AG09309 (cell line): ENCODE results near the gene LAMC1.

Experiments
- DNase-seq: peaks from one replicate; pipeline ENCODE4 v3.0.0-alpha.2; 2010; ENCODE audit warnings: low read depth
- H3K4me3 ChIP-seq: 2 replicates; pipeline ENCODE4 v1.5.1; 2011; ENCODE audit warnings: mild to moderate bottlenecking, low read depth, low read length, moderate library complexity; ENCODE audit not compliant: control insufficient read depth
- TF ChIP-seq, protein P1 (sequence below): IDR thresholded peaks from 2 replicates; pipeline ENCODE4 v1.5.1; 2011; ENCODE audit warnings: mild to moderate bottlenecking, low read depth, low read length, inconsistent platforms; ENCODE audit not compliant: insufficient read depth, control insufficient read depth; ENCODE audit errors: missing control alignments

Gene LAMC1

GRCh38 chr1:183023146-183023600, at the start of gene LAMC1:
Gene LAMC1, plus strand, starts transcription at chr1:183023420. Its CDS starts 297 bp downstream, at chr1:183023717.
- TF ChIP-seq, protein P1, sequence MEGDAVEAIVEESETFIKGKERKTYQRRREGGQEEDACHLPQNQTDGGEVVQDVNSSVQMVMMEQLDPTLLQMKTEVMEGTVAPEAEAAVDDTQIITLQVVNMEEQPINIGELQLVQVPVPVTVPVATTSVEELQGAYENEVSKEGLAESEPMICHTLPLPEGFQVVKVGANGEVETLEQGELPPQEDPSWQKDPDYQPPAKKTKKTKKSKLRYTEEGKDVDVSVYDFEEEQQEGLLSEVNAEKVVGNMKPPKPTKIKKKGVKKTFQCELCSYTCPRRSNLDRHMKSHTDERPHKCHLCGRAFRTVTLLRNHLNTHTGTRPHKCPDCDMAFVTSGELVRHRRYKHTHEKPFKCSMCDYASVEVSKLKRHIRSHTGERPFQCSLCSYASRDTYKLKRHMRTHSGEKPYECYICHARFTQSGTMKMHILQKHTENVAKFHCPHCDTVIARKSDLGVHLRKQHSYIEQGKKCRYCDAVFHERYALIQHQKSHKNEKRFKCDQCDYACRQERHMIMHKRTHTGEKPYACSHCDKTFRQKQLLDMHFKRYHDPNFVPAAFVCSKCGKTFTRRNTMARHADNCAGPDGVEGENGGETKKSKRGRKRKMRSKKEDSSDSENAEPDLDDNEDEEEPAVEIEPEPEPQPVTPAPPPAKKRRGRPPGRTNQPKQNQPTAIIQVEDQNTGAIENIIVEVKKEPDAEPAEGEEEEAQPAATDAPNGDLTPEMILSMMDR: no peak
- H3K4me3 ChIP-seq: peak within 1 kb of the TSS; percentile 70
- DNase-seq: no peak

DNA sequence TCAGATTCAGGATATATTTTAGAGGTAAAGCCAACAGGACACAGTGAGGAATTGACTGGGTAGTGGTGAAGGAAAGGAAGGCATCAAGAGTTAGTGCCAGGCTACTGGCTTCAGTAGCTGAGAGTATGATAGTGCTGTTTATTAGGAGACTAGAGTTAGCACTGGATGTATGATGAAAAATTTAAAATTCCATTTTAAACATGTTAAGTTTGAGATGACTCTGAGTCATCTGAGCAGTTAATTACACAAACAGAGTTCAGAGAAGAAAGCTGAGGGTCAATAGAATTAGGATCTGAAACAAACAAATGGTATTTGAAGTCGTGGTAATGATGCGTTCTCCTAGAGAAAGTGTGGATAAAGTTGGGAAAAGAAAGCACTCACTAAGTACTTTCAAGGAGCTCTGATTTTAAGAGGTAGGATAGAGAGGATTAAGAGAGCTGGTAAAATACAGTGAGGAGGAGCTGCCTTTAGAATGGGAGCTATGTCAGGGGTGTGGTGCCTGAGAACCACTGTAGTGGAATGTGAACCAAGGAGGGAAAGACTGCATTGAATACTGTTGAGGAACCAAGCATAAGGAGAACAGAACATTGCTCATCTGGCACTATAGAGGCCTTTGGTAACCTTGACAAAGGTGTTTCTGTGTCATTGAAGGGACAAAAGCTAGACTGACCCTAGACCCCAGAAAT, 48.6 kb upstream of the LAMC1 start:
- TF ChIP-seq, protein P1: no peak
- DNase-seq: no peak
- H3K4me3 ChIP-seq: no peak overlapping the region

DNA sequence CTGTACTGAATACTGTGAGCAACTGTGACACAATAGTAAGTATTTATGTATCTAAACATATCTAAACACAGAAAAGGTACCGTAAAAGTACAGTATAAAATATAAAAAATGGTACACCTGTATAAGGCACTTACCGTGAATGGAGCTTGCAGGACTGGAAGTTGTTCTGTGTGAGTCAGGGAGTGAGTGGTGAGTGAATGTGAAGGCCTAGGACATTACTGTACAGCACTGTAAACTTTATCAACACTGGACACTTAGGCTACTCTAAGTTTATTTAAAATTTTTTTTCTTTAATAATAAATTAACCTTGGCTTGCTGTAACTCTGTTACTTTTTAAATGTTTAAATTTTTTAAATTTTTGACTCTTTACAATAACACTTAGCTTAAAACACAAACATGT, 45.7 kb upstream of the LAMC1 start:
- DNase-seq: no peak
- TF ChIP-seq, protein P1: no peak
- no peak overlapping the region for H3K4me3 ChIP-seq

- H3K4me3 ChIP-seq: no peak overlapping the region
- DNase-seq: no peak
- TF ChIP-seq, protein P1: no peak
Observed at GRCh38 chr1:182978151-182978853, 44.9 kb upstream of the LAMC1 start.

- H3K4me3 ChIP-seq: no peak overlapping the region
- DNase-seq: no peak
- TF ChIP-seq, protein P1: no peak
Observed at GRCh38 chr1:182984138-182984537, 39.1 kb upstream of the LAMC1 start.

DNA sequence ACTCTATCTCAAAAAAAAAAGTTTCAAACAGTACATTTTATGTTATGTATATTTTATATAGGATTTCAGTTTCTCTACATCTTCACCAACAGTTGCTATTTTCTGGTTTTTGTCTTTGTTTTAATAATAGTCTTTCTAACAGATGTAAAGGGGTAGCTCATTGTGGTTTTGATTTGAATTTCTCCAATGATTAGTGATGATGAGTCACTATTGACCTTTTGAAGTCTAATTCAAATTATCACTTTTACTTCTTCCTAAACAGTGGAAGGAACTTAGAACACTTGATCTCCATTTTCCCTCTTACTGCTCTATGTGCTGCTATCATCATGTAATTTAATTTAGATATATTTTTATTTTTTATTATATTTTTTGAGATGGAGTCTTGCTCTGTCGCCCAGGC, 38.6 kb upstream of the LAMC1 start:
- TF ChIP-seq, protein P1: no peak
- H3K4me3 ChIP-seq: no peak overlapping the region
- DNase-seq: no peak
